GM19372 (cell line): Measurements from ENCODE around the gene ARMC7.
"Not testable (repeated sequence)": the region's sequence is repeated elsewhere in the genome, so short reads cannot be mapped to it uniquely, and the experiment has no call there.

Source experiments
- ATAC-seq: cut with Tn5 transposase; IDR thresholded peaks from one replicate; pipeline ENCODE4 v1.9.1; 2021; ENCODE audit warnings: mild to moderate bottlenecking, low read depth, moderate library complexity; ENCODE audit not compliant: unreplicated experiment

ARMC7 gene

DNA sequence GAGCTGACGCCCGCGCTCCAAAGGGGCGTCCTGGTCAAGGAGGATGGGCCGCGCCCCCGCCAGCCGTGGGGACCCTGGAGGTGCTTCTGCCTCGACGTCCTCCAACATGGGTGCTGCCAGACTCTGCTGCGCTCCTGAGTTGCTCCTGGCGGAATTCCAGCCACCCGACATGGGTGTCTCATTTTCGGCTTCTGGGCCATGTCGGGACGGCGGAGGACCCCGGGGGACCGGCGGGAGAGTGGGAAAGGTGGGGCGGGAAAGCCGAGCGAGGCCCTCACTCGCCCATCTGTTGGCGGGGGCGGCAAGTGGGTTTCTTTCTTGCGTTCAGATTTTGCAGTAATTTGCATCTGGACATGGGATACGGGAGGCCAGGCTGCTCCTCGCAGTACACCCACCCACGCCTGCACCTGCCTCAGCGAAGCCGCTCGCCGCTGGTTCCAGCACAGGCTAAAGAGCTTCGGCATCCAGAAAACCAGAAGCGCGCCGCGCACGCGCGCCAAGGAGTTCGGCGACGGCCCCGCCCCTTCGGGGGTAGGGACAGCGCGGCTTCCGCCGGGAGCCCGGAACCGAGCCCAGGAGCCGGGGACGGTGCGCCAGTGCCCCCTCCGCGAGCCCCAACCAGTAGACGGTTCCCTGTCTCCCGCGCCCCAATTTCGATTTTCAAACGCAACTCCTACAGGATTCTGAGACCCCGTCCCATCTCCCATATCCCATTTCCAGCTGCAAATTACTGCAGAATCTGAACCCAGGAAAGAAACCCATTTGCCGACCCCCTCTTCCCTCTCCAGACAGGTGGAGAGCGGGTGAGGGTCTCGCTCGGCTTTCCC, at the start of gene ARMC7:
ARMC7 (plus strand) TSS at position 563 of the 827 bp plus-strand sequence. CDS start 320 bp downstream, outside the sequence.
- peak; percentile 69 for ATAC-seq

DNA sequence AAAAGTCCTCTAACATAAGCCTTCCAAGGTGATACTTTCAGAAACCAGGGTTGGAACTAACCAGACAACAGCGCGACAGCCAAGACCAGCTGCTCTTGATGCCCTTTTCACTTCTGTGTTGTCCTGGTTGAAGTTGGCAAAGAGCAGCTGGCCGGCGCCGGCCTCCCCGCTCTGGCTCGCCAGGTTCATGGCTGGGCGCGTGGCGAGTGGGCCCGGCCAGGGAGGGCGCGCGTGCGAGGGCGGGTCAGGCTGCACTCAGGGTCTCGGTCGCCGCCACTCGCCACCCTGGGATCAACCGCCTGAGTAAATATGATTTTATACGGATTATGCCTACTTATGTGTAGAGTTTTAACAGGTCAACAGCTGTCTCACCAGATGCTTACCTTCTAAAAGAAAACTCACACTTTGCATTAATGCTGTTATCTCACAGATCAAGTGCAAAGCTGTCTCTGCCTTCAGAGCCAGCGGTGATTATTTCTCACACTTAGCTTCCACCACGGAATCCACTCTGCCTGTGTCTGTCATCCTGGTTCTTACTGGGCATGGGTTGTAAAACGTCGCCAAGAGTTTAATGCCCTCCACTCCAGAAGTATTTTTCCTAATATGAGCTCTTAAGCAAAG, 49.2 kb upstream of the ARMC7 start:
- no peak for ATAC-seq

DNA sequence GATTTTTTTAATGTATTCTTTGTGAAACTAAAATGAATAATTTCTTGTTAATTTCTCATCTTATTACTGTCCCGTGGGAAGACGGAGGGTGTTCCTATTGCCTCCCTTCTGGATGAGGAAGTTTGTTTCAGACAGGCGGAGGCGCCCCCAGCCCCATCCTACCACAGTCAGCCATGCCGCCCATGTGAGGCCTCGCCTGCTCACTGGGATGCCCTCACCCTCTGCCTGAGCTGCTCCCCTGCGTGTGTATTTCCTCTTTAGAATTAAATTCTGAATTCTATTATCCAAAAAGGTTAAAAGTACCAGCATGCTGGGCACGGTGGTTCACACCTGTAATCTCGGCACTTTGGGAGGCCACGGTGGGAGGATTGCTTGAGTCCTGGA, 48.7 kb upstream of the ARMC7 start:
- no peak for ATAC-seq

DNA sequence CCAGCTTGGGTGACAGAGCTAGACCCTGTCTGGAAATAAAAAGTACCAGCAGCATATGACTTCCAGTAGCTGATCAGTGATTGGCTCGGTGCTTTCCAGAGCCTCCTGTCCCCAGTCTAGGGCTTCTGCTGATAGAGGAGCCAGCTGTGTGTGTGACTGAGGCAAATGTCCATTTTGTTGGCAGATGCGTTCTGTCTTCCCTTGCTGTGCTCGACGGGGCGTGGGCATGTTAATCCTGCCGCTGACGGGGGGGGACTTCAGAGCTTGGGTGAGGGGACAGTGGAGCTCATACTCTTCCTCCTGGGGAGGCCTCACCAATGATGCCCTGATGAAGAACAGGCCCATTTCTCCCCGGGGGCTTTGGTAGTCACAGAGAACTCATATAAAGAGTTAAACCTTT, 48.2 kb upstream of the ARMC7 start:
- ATAC-seq: no peak

DNA sequence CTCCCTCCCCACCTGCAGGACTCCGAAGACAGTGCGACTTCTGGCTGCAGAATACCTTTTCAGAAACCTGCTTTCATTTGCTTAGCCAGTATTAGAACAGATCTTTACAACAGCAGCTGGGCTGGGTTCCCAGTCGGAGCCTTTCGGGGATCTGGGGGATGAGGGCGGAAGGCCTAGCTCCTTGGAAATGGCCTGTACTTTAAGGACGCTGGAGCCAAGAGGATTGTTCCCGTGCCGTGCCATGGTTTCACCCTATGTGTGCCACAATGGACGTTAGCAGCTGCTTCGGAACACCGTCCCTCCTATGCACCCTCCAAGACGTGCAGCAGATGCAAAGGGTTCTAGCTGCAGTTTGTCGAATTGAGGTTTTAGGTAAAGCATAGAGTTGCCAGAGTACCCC, 46.6 kb upstream of the ARMC7 start:
- no peak for ATAC-seq

DNA sequence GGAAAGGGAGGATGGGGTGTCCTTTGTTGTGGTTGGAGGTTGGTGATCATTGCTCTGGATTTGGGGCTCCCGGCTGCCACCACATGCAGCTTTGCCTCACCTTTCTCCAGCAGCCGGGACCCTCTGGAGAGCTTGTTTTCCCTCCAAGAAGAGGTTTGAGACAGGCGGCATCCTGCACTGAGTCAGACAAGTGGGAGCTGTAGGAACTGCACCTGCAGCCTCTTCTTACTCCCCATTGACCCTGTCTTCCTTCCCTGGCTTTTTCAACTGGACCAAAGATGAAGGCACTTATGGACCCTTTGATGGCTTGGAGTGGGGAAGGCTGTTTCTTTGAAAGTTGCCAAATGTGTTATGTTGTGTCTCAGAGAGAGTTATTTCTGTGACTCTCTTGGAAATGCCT, 46.1 kb upstream of the ARMC7 start:
- no peak for ATAC-seq

DNA sequence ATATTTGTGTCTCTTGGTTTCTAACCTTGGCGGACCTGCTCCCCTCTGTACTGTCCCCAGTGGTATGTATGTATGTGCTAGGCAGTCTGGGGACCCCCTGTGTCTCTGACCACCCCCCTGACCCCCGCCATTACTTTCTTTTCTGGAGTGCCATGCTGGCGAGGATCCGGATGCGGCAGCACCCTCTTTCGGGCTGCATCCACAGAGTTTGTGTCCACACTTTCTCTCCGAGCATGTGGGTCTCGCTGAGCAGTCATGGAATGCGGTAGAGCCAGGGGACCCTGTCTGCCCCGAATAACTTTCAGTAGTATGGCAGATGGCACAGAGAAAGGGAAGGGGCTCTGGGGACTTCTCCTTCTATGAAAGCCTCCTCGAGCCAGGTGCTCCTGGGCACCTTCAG, 45.7 kb upstream of the ARMC7 start:
- no peak for ATAC-seq

DNA sequence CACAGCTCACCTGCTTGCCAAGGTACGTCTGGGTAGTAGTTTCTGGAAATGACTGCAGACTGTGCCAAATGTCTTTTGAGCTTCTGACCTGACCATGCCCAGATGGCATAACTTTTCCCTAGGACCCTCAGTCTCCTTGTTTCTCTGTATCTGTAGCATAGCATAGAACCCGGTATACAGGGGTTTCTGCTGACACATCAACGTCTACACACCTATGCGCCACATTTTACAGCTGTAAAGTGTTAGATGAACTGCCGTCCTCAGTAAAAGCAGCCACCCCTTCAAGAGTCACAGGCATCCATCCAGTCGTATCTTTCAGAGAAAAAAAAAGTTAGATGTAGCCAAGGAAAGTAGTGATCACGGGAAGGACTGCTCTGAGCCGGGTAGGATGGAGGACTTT, 45.3 kb upstream of the ARMC7 start:
- no peak for ATAC-seq

DNA sequence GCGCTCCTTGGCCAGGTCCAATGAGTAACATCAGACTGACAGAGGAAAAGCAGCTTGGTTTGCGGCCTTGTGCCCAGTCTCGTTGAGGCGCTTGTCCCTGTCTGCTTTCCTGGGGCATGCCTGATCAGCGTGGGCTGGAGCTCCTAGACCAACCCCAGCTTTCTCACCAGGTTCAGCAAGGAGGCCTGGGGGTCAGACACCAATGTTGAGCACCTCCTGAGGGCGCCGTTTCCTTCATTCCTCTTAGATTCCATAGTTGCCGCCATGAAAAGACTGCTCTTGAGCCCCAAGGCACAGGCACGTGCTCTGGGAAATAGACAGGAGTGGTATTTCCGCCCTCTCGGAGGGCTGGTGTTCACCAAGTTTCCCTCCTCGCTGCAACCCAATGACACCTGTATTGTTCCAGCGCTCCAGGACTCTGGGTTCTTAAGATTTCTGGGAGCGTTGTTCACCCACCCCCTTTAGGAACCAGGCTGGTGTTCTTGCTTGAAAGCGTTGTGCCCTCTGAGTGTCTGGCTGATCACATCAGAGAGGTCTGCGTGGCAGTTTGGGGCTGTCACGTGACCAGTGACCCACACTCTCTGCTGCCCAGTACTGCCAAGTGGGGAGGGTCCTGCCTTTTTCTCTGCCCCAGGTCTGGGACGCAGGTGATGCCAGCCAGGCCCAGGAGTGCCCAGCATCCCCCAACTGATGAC, 44.8 kb upstream of the ARMC7 start:
- ATAC-seq: no peak

DNA sequence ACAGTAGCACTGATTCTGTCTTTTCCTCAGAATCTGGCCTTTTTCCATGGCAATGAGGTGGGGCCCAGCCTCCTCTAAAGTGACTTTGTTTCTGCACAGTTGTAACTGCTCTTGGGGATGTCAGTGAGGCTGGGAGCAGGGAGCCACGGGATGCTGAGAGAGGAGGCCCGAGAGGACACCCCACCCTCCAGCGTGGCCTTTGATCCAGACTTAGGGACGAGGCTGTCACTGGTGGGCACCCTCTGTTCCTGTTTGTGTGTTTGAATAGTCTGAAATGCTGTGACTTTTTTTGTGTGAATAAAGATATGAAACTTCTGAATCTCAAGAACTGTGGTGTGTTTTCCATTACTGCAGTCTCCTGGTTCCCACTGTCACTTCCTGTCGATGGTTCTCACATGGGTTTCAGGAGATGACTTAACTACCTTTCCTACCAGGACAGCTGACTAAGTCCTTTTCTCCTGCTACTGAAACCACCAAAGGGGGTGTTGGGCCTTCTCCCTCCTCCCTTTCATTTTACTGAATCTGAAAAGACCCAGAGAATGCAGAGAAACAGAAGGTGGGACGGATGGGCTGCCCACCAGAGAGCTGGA, 44.1 kb upstream of the ARMC7 start:
- ATAC-seq: no peak

DNA sequence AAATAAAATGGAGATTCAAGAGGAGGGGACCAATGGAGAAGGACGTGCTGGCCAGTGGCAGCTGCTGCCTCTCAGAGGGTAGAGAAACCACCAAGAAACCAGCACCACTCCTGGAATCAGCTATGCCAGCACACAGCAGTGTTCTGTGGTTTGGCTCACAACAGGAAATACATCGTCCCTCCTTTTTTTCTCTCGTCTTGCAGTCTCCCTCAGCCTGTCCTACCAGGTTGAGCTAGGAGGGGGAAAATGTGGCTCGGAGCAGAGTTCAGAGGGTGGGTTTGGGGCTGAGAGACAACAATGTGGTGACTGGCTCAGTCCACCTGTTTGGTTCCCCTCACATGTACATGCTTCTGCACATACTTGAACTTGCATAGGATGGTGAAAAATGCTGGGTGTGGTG, 41.9 kb upstream of the ARMC7 start:
- no peak for ATAC-seq

DNA sequence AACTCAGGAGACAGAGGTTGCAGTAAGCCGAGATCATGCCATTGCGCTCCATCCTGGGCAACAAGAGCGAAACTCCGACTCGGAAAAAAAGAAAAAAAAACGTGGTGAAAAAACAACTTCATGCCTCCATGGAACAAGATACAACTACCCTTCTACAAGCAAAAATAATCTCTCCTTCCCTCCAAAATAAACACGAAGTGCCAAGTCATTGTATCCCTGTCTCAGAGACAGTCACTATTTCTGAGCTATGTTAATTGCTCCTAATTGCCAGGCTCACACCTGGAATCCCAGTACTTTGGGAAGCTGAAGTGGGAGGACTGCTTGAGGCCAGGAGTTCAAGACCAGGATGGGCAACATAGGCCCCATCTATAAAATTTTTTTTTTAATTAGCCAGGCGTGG, 41.0 kb upstream of the ARMC7 start:
- no peak for ATAC-seq

DNA sequence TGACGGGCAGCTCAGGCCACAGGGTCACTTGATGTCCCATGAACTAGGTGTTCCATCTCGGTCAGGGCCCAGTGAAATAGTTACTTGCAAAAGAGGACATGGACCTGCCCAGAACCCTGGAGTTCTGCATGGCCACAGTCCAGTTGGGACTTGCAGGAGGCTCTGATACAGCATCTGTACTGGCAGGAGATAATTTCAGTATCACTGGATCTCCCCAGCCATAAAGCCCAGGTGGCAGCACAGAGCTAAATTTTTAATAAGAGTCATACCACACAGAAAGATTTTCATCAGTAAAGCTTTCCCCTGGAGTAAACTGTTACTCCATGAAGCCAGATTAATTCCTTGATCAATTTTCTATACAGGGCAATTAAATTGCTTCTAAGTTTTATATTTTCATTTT, 40.0 kb upstream of the ARMC7 start:
- no peak for ATAC-seq

DNA sequence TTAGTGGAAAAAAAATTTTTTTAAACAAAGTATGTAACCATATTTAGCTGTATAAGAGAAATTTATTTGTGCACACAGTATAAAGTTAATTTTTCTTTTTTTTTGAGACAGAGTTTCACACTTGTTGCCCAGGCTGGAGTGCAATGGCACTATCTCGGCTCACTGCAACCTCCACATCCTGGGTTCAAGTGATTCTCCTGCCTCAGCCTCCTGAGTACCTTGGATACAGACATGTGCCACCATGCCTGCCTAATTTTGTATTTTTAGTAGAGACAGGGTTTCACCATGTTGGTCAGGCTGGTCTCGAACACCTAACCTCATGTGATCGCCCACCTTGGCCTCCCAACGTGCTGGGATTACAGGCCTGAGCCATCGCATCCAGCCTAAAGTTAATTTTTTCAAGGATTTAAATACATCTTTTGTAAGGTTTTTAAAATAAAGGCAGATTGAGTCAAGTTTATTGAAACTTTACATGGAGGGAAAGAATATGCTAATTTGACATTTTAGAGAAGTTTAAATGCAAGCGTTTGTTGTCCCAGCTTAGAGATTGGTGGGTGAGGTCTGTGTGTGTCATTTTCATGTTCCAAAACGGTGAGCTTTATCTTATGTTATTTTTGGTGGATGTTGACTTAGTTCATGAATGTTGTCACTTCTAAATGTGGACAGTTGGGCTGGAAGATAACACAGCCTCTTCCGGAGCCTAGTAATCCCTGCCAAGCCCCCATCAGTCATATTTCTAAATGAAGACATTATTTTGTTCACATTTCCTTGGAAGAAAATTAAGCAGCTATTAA, 38.1 kb upstream of the ARMC7 start:
- not testable (repeated sequence) for ATAC-seq

DNA sequence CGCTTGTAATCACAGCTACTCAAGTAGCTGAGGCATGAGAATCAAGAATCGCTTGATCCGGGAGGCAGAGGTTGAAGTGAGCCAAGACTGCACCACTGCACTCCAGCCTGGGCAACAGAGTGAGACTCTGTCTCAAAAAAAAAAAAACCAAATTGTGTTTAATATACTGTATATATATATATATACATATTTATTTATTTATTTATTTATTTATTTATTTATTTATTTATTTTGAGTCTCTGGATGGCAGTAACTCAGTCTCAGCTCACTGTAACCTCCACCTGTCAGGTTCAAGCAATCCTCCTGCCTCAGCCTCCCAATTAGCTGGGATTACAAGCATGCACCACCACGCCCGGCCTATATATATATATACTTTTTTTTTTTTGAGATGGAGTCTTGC, 36.9 kb upstream of the ARMC7 start:
- ATAC-seq: not testable (repeated sequence)

DNA sequence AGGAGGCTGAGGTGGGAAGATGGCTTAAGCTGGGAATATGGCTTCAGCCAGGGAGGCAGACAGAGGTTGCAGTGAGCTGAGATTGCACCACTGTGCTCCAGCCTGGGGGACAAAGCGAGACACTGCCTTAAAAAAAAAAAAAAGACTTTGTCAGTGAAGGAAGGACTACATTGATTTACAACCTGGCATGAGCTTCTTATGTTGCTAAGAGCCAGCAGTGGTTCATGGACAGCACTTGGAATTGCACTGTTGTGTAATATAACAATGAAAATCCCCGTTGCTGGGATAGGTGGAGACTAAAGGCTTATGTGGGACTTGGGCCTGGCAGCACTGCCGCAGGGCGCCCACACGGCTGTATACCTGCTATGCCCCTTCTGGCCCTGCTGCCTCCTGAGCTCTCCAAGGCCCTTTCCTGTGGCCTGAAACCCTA, 36.1 kb upstream of the ARMC7 start:
- ATAC-seq: no peak

DNA sequence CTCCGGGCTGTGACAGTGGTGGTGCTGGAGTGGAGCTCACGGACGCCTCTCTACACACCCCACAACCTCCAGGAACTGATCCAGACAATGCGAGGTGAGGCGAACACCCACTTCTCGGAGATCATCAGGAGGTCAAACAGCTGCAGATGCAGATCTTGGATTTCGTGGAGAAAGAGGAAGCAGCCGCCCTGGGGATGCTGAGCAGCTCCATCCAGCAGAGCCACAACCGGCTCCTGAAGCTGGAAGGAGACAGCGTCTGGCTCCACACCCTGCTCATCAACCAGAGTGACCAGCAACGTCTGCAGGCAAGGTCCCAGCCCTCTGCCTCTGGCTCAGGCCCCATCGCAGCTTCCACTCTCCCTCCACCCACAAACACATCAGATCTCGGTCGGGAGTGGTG, 35.2 kb upstream of the ARMC7 start:
- ATAC-seq: no peak

DNA sequence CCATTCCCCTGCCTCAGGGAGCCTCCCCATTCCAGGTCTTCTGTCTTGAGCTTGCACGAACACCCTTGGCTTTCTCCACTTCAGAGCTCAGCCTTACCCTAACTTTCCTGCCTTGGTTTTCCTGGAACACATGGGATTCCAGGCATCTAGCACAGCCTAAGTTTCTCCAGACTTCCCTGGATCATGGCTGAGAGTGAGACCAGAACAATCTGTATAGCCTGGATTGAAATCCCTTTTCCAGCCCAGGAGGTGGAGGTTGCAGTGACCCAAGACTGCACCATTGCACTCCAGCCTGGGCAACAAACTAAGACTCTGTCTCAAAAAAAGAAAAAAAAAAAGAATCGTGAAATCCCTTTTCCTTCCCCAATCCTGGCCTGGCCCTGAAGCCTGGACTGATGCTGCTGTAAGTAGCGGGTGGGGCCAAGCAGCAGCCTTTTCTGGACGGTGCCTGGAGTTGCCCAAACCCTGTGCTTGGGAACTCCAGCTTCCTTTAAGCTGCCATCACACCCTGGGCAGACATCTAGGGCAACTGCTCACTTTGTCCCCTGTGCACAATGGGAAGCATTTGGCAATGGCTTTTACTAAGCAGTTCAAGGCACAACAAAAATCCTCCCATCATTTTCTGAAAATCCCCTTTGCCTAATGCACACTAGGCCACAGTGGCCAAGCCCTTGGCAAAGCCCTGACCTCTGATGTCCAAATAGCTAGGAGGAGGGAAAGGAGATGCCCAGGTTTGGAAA, 34.0 kb upstream of the ARMC7 start:
- ATAC-seq: no peak

DNA sequence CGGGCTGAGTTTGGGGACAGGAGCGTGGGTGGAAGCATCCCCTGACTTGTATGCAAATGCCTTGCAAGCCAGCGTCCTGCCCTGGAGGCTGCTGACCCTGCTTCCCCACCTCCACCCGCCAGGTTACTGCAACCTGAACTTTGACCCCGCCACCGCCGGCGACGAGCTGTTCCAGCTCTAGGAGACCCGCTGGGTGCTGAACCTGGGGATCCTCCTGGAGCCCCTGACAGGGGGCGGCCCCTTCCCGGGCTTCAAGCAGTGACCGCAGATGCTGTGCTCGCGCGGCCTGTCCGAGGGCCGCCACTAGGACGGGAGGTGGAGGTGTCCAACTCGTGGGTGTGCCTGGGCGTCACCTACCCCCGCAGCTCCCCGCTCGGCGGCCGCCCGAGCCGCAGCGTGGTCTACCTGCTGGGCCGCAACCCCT, 32.7 kb upstream of the ARMC7 start:
- ATAC-seq: no peak
